ENCODE results near the gene SETBP1.

DNA sequence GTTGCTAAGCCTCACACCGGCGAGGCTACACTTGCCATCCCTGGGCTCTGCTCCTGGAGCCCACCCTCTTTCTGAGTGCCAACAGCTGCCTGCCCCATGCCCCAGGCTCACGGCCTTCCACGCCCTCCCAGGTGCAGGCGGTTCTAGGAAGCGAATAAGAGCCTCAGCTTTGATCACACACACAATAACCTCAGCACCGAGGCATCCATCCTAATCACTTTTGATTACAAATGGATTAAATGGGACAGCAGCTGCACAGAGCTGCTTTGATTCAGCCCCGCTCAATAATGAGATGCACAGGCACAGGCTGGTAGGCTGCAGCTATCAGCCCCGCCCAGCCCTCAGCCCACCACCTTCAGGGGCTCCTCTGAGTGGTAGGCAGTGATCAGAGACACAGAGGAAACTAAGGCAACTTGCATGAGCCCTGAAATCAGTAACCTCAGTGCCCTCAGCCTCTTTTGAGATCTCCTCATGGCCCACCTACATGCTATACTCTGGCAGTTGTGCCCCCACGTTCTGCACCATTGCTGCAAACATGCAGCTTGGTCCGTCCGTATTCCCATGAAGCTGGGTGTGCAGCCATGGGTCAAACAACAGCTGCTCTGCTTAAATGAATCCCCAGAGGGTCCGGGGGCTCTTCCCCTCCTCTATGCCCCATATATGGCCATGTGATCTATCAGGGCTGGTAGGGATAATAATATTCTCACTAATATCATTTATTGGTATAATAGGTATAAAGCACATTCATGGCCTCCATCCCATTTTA, 171.4 kb downstream of the SETBP1 start:
- no peak for TF ChIP-seq TOX (CRISPR knock-in tag; IDR thresholded peaks at IDR 0.05; ENCODE audit: borderline replicate concordance)
- no peak for TF ChIP-seq ZFP3 (CRISPR knock-in tag; IDR thresholded peaks at IDR 0.05)
- TF ChIP-seq ZC3H10 (CRISPR knock-in tag; IDR thresholded peaks at IDR 0.05): no peak
- TF ChIP-seq, protein P1, sequence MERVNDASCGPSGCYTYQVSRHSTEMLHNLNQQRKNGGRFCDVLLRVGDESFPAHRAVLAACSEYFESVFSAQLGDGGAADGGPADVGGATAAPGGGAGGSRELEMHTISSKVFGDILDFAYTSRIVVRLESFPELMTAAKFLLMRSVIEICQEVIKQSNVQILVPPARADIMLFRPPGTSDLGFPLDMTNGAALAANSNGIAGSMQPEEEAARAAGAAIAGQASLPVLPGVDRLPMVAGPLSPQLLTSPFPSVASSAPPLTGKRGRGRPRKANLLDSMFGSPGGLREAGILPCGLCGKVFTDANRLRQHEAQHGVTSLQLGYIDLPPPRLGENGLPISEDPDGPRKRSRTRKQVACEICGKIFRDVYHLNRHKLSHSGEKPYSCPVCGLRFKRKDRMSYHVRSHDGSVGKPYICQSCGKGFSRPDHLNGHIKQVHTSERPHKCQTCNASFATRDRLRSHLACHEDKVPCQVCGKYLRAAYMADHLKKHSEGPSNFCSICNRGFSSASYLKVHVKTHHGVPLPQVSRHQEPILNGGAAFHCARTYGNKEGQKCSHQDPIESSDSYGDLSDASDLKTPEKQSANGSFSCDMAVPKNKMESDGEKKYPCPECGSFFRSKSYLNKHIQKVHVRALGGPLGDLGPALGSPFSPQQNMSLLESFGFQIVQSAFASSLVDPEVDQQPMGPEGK (CRISPR knock-in tag; IDR thresholded peaks at IDR 0.05; ENCODE audit: borderline replicate concordance): no peak
- TF ChIP-seq, protein P2, sequence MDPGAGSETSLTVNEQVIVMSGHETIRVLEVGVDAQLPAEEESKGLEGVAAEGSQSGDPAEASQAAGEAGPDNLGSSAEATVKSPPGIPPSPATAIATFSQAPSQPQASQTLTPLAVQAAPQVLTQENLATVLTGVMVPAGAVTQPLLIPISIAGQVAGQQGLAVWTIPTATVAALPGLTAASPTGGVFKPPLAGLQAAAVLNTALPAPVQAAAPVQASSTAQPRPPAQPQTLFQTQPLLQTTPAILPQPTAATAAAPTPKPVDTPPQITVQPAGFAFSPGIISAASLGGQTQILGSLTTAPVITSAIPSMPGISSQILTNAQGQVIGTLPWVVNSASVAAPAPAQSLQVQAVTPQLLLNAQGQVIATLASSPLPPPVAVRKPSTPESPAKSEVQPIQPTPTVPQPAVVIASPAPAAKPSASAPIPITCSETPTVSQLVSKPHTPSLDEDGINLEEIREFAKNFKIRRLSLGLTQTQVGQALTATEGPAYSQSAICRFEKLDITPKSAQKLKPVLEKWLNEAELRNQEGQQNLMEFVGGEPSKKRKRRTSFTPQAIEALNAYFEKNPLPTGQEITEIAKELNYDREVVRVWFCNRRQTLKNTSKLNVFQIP (CRISPR knock-in tag; IDR thresholded peaks at IDR 0.05; ENCODE audit: borderline replicate concordance, low read depth): no peak
- no peak for TF ChIP-seq RARB (CRISPR knock-in tag; IDR thresholded peaks at IDR 0.05)
- TF ChIP-seq, protein P3, sequence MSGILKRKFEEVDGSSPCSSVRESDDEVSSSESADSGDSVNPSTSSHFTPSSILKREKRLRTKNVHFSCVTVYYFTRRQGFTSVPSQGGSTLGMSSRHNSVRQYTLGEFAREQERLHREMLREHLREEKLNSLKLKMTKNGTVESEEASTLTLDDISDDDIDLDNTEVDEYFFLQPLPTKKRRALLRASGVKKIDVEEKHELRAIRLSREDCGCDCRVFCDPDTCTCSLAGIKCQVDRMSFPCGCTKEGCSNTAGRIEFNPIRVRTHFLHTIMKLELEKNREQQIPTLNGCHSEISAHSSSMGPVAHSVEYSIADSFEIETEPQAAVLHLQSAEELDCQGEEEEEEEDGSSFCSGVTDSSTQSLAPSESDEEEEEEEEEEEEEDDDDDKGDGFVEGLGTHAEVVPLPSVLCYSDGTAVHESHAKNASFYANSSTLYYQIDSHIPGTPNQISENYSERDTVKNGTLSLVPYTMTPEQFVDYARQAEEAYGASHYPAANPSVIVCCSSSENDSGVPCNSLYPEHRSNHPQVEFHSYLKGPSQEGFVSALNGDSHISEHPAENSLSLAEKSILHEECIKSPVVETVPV (CRISPR knock-in tag; IDR thresholded peaks at IDR 0.05): no peak
- TF ChIP-seq ARNTL (CRISPR knock-in tag; IDR thresholded peaks at IDR 0.05; ENCODE audit: borderline replicate concordance, low read depth): no peak
- TF ChIP-seq, protein P4, sequence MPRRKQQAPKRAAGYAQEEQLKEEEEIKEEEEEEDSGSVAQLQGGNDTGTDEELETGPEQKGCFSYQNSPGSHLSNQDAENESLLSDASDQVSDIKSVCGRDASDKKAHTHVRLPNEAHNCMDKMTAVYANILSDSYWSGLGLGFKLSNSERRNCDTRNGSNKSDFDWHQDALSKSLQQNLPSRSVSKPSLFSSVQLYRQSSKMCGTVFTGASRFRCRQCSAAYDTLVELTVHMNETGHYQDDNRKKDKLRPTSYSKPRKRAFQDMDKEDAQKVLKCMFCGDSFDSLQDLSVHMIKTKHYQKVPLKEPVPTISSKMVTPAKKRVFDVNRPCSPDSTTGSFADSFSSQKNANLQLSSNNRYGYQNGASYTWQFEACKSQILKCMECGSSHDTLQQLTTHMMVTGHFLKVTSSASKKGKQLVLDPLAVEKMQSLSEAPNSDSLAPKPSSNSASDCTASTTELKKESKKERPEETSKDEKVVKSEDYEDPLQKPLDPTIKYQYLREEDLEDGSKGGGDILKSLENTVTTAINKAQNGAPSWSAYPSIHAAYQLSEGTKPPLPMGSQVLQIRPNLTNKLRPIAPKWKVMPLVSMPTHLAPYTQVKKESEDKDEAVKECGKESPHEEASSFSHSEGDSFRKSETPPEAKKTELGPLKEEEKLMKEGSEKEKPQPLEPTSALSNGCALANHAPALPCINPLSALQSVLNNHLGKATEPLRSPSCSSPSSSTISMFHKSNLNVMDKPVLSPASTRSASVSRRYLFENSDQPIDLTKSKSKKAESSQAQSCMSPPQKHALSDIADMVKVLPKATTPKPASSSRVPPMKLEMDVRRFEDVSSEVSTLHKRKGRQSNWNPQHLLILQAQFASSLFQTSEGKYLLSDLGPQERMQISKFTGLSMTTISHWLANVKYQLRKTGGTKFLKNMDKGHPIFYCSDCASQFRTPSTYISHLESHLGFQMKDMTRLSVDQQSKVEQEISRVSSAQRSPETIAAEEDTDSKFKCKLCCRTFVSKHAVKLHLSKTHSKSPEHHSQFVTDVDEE (CRISPR knock-in tag; IDR thresholded peaks at IDR 0.05): no peak
- no peak for TF ChIP-seq ZFP30 (CRISPR knock-in tag; IDR thresholded peaks at IDR 0.05)
- no peak for TF ChIP-seq ZNF565 (CRISPR knock-in tag; conservative IDR thresholded peaks at IDR 0.05; ENCODE audit: low read depth)

All from SK-N-SH treated with all-trans-retinoic acid at 6 μM for 48 hours (cell line).